Keratinocyte (primary cell): ENCODE results near the gene RASA3. TPM values are rescaled to one million over a fixed set of nuclear protein-coding genes. Genes with fewer than 3 reads are reported as not detected.

ENCODE experiments used
- DNase-seq: peaks from one replicate; pipeline ENCODE4 v3.0.0-alpha.2; 2011; ENCODE audit warnings: low read depth, missing footprints, low spot score
- FAIRE-seq: peaks from 2 replicates; lab custom pipeline; 2011; peaks lifted over from hg19 to GRCh38; lab: Jason Lieb, UNC
- H2AFZ ChIP-seq: 2 replicates; pipeline ENCODE4 v1.6.0; 2012; ENCODE audit warnings: low read length, control low read depth, inconsistent platforms; ENCODE audit not compliant: control insufficient read depth
- H3K27ac ChIP-seq: 2 replicates; pipeline ENCODE4 v1.5.1; 2011; ENCODE audit warnings: low read length; ENCODE audit not compliant: control insufficient read depth, insufficient read depth
- H3K27me3 ChIP-seq: 3 replicates; pipeline ENCODE4 v1.6.0; 2011; ENCODE audit warnings: low read length; ENCODE audit not compliant: control insufficient read depth, insufficient read depth; ENCODE audit errors: extremely low read depth
- H3K36me3 ChIP-seq, 2 experiments: 2 replicates in 1 of 2; 3 replicates in 1 of 2; pipeline ENCODE4 v1.5.1; 2011; ENCODE audit warnings: low read length in 2 of 2, mild to moderate bottlenecking in 1 of 2; ENCODE audit not compliant: control insufficient read depth in 2 of 2, insufficient read depth in 2 of 2; ENCODE audit errors: extremely low read depth in 1 of 2
- H3K4me1 ChIP-seq: 3 replicates; pipeline ENCODE4 v1.5.1; 2011; ENCODE audit warnings: low read length; ENCODE audit not compliant: control insufficient read depth, insufficient read depth; ENCODE audit errors: extremely low read depth
- H3K4me2 ChIP-seq: 3 replicates; pipeline ENCODE4 v1.6.0; 2011; ENCODE audit warnings: low read depth, low read length; ENCODE audit not compliant: control insufficient read depth, insufficient read depth; ENCODE audit errors: extremely low read depth
- H3K4me3 ChIP-seq, 3 experiments: fragments of 200-600 bp in 1 of 3; sonication (generic) in 1 of 3; 2 replicates in 2 of 3; 3 replicates in 1 of 3; pipeline ENCODE4 v1.5.1; 2011 to 2016; ENCODE audit warnings: low read length in 3 of 3, mild to moderate bottlenecking in 3 of 3, control low read depth in 2 of 3, inconsistent platforms in 1 of 3, low read depth in 1 of 3, mixed read lengths in 1 of 3, mixed run types in 1 of 3, moderate library complexity in 1 of 3; ENCODE audit not compliant: control insufficient read depth in 2 of 3, insufficient read depth in 2 of 3; ENCODE audit errors: extremely low read depth in 1 of 3
- H3K79me2 ChIP-seq: 2 replicates; pipeline ENCODE4 v1.6.0; 2012; ENCODE audit warnings: low read length; ENCODE audit not compliant: control insufficient read depth, insufficient read depth
- H3K9ac ChIP-seq: 3 replicates; pipeline ENCODE4 v1.6.0; 2011; ENCODE audit warnings: low read length; ENCODE audit not compliant: control insufficient read depth, insufficient read depth; ENCODE audit errors: extremely low read depth
- H3K9me1 ChIP-seq: 3 replicates; pipeline ENCODE4 v1.6.0; 2011; ENCODE audit warnings: low read length; ENCODE audit not compliant: control insufficient read depth, insufficient read depth; ENCODE audit errors: extremely low read depth
- H3K9me3 ChIP-seq: 2 replicates; pipeline ENCODE4 v1.5.1; 2012; ENCODE audit warnings: low read depth, low read length; ENCODE audit not compliant: control insufficient read depth
- H4K20me1 ChIP-seq: 3 replicates; pipeline ENCODE4 v1.6.0; 2011; ENCODE audit warnings: low read length; ENCODE audit not compliant: control insufficient read depth, insufficient read depth; ENCODE audit errors: extremely low read depth
- EZH2 ChIP-seq: IDR thresholded peaks from one replicate; pipeline ENCODE4 v1.6.1; 2012; ENCODE audit warnings: inconsistent platforms, mild to moderate bottlenecking, low read length, moderate library complexity
- dilution Hi-C: fragments of 300-500 bp; cut with MboI; formaldehyde crosslinking; loops from one replicate; pipeline ENCODE4 v1.7.0; 2020; ENCODE audit warnings: low sequenced_read_pairs; ENCODE audit not compliant: extremely low pct_ligation_motif_present
- polyA plus RNA-seq, 5 experiments: library from polyadenylated mRNA; depleted of rRNA in 3 of 5; stranded (reverse) in 3 of 5; stranded (forward) in 1 of 5; unstranded in 1 of 5; fragments of >200 nt; gene quantifications; 1 replicate in 1 of 5; 2 replicates in 3 of 5; 3 replicates in 1 of 5; pipeline versions ENCODE4 v1.2.1 to v1.2.3, GENCODE V29; 2011 to 2012; ENCODE audit warnings: missing spikeins in 2 of 5, low read depth in 1 of 5, low replicate concordance in 1 of 5
- TF ChIP-seq, protein P1 (sequence below), 3 experiments: IDR thresholded peaks in 1 of 3; conservative IDR thresholded peaks in 1 of 3; optimal IDR thresholded peaks in 1 of 3; 2 replicates in 2 of 3; 3 replicates in 1 of 3; pipeline versions ENCODE3 to v1.5.1; 2011; ENCODE audit warnings: low read length in 3 of 3, mild to moderate bottlenecking in 3 of 3, moderate library complexity in 2 of 3, control low read depth in 1 of 3, inconsistent platforms in 1 of 3; ENCODE audit not compliant: insufficient read depth in 2 of 3; ENCODE audit errors: extremely low read depth in 1 of 3

The RASA3 gene
- polyA plus RNA-seq, 1 donor (not counting 4 experiments of a cell fraction or from before 2014, with no cell fraction given), result 4.1 TPM

DNA sequence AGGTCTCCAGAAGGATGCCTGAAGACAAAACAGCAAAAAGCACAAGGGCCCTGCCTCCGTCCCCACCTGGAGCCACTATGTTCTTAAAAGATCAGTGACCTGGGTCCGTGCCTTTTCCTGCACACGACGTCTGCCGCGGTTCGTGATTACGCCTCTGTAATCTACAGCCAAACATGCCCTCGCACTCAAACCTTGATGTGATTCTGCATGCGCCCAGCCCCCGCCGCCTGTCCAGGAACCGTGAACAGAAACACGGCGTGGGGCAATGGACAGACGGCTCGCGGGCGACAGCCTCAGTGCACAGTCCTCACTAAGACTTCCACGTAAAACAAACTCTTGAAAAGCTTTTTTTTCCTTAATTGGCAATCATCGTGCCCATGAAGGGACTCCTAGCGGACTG lies 174.1 kb downstream of the RASA3 start:
- FAIRE-seq (no peak), DNase-seq (no peak)
- Histone ChIP-seq H3K4me3 (no peak overlapping the region), H3K4me2 (no peak overlapping the region), H3K79me2 (no peaks in the 10 kb centered on the region), H3K4me1 (no peaks in the 10 kb centered on the region), H3K9ac (no peak overlapping the region), H3K27me3 (no peaks in the 10 kb centered on the region), H3K36me3 (no peaks in the 10 kb centered on the region), H4K20me1 (no peaks in the 10 kb centered on the region), H3K27ac (no peak overlapping the region), H2AFZ (no peak overlapping the region), H3K9me1 (no peaks in the 10 kb centered on the region), H3K9me3 (peaks cover 14% of the 10 kb centered on the region)
- TF ChIP-seq, protein P1, sequence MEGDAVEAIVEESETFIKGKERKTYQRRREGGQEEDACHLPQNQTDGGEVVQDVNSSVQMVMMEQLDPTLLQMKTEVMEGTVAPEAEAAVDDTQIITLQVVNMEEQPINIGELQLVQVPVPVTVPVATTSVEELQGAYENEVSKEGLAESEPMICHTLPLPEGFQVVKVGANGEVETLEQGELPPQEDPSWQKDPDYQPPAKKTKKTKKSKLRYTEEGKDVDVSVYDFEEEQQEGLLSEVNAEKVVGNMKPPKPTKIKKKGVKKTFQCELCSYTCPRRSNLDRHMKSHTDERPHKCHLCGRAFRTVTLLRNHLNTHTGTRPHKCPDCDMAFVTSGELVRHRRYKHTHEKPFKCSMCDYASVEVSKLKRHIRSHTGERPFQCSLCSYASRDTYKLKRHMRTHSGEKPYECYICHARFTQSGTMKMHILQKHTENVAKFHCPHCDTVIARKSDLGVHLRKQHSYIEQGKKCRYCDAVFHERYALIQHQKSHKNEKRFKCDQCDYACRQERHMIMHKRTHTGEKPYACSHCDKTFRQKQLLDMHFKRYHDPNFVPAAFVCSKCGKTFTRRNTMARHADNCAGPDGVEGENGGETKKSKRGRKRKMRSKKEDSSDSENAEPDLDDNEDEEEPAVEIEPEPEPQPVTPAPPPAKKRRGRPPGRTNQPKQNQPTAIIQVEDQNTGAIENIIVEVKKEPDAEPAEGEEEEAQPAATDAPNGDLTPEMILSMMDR (optimal IDR thresholded peaks at IDR 0.05 in 1 of 3, IDR thresholded peaks at IDR 0.05 in 1 of 3, conservative IDR thresholded peaks at IDR 0.05 in 1 of 3; ENCODE audit: extremely low read depth in 1 of 3, insufficient read depth in 2 of 3, low read length in 3 of 3), result no peak
- no peak for TF ChIP-seq EZH2
- dilution Hi-C loops, result no loop called here

DNA sequence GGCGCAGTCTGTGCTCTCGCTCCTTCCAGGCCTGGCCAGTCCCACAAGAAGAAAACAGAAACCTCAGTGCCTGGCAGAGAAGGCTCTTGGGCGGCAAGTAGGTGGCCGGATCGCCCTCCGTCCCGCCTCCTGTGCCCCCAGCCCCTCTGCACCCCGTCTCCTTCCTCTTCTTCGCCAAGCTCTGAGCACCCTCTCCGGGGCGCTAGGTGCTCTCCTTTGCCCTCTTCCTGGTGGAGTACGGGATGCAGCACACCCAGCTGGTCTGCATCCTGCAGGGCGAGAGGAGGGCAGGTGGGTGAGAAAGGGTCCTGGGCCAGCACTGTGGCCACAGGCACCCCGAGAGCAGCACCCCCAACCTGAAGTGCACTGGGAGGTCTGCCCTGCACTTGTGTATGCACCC lies 175.9 kb downstream of the RASA3 start:
- no peaks in the 10 kb centered on the region for H3K36me3 ChIP-seq
- H3K9me1 ChIP-seq, result no peaks in the 10 kb centered on the region
- no peaks in the 10 kb centered on the region for H3K27me3 ChIP-seq
- H3K4me3 ChIP-seq, result no peak overlapping the region
- H3K4me1 ChIP-seq, result no peaks in the 10 kb centered on the region
- peaks cover 14% of the 10 kb centered on the region for H3K9me3 ChIP-seq
- no peak overlapping the region for H2AFZ ChIP-seq
- FAIRE-seq (no peak), DNase-seq (no peak)
- no peaks in the 10 kb centered on the region for H4K20me1 ChIP-seq
- H3K79me2 ChIP-seq, result no peaks in the 10 kb centered on the region
- TF ChIP-seq, protein P1 (optimal IDR thresholded peaks at IDR 0.05 in 1 of 3, IDR thresholded peaks at IDR 0.05 in 1 of 3, conservative IDR thresholded peaks at IDR 0.05 in 1 of 3; ENCODE audit: extremely low read depth in 1 of 3, insufficient read depth in 2 of 3, low read length in 3 of 3), result no peak
- no peak for TF ChIP-seq EZH2
- H3K27ac ChIP-seq, result no peak overlapping the region
- no peak overlapping the region for H3K4me2 ChIP-seq
- H3K9ac ChIP-seq, result no peak overlapping the region
- dilution Hi-C loops, result no loop called here
